ENCODE data around the gene PARVA.

The PARVA gene

GRCh38 chr11:12408156-12408770, 30.9 kb downstream of the PARVA start:
- no peak for DNase-seq

- DNase-seq: no peak
Measured at GRCh38 chr11:12409621-12410005, 32.2 kb downstream of the PARVA start.

- no peak for DNase-seq
Measured at GRCh38 chr11:12410006-12410728, 32.8 kb downstream of the PARVA start.

- no peak for DNase-seq
Measured at GRCh38 chr11:12411393-12411792, 34.0 kb downstream of the PARVA start.

GRCh38 chr11:12411806-12412727, 34.7 kb downstream of the PARVA start:
- no peak for DNase-seq

- DNase-seq: no peak
Measured at GRCh38 chr11:12413141-12414052, 36.0 kb downstream of the PARVA start.

GRCh38 chr11:12414611-12415010, 37.2 kb downstream of the PARVA start:
- no peak for DNase-seq

GRCh38 chr11:12415342-12415966, 38.1 kb downstream of the PARVA start:
- no peak for DNase-seq

GRCh38 chr11:12416552-12416951, 39.2 kb downstream of the PARVA start:
- no peak for DNase-seq

GRCh38 chr11:12417691-12418611, 40.6 kb downstream of the PARVA start:
- DNase-seq: no peak

- no peak for DNase-seq
Measured at GRCh38 chr11:12420040-12420439, 42.7 kb downstream of the PARVA start.

- DNase-seq: no peak
Measured at GRCh38 chr11:12420706-12421105, 43.3 kb downstream of the PARVA start.

- no peak for DNase-seq
Measured at GRCh38 chr11:12421386-12421785, 44.0 kb downstream of the PARVA start.

GRCh38 chr11:12426176-12426575, 48.8 kb downstream of the PARVA start:
- DNase-seq: no peak

- DNase-seq: no peak
Measured at GRCh38 chr11:12429155-12429554, 51.8 kb downstream of the PARVA start.

GRCh38 chr11:12430351-12430750, 53.0 kb downstream of the PARVA start:
- no peak for DNase-seq

GRCh38 chr11:12430954-12431595, 53.7 kb downstream of the PARVA start:
- DNase-seq: no peak

GRCh38 chr11:12432507-12432906, 55.1 kb downstream of the PARVA start:
- no peak for DNase-seq

- no peak for DNase-seq
Measured at GRCh38 chr11:12433121-12433520, 55.8 kb downstream of the PARVA start.

GRCh38 chr11:12433571-12434324, 56.4 kb downstream of the PARVA start:
- DNase-seq: no peak
